Head of caudate nucleus (tissue), 42 donors: ENCODE results near the gene PTP4A1.
"Not testable (repeated sequence)": the region's sequence is repeated elsewhere in the genome, so short reads cannot be mapped to it uniquely, and the experiment has no call there.

ENCODE experiments used
- DNase-seq, 42 donors: peaks; one replicate each; pipeline versions ENCODE4 v3.0.0 to v3.0.0-alpha.2; 2020 to 2021; ENCODE audit warnings: mixed read lengths in 7 of 42
- intact Hi-C: fragments of 100-400 bp; cut with DNase I; formaldehyde crosslinking; loops from one replicate; pipeline ENCODE4 v1.15.0; 2022

Gene PTP4A1

DNA sequence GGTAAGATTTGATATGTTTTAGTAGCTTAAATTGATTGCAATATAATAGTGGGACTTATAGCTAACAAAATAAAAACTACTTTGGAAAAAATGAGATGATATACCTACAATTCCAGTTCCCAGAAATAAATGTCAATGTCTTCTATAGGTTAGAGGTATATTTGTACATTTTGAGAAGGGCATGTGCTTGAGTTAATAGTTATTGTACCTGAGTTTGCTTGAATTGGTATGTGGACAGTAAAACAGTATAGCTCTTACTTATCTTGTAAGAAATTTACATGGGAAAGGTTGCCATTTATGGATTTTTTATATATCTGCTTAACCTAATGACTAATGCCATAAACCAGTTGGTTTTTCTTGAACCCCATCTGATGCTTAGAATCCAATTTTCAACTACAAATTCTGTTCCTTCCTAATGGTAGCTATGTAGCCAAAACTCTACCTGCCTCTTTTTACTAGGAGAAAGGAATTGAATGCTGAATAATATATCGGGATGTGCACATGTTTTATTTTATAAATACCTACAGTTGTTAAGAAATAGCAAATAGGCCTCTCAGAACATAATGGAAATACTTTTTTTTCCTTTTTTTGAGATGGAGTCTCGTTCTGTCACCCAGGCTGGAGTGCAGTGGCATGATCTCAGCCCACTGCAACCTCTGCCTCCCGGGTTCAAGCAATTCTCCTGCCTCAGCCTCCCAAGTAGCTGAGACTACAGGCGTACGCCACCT lies 4.9 kb downstream of the PTP4A1 start:
- no peak for DNase-seq
- intact Hi-C loops, result no loop called here

DNA sequence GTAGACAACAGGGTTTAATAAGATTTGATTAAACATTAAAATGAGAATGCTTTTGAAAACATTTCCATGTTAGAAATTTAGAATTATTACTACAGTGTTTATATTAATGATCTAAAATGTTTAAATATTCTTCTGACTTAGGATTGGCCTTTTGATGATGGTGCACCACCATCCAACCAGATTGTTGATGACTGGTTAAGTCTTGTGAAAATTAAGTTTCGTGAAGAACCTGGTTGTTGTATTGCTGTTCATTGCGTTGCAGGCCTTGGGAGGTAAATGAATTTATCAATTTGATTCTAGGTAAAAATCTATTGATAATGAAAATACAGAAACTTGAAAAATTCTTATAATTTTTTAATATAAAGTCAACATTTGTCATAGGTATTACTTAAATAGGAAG lies 6.5 kb downstream of the PTP4A1 start:
- intact Hi-C loops, result no loop called here
- DNase-seq, result no peak

DNA sequence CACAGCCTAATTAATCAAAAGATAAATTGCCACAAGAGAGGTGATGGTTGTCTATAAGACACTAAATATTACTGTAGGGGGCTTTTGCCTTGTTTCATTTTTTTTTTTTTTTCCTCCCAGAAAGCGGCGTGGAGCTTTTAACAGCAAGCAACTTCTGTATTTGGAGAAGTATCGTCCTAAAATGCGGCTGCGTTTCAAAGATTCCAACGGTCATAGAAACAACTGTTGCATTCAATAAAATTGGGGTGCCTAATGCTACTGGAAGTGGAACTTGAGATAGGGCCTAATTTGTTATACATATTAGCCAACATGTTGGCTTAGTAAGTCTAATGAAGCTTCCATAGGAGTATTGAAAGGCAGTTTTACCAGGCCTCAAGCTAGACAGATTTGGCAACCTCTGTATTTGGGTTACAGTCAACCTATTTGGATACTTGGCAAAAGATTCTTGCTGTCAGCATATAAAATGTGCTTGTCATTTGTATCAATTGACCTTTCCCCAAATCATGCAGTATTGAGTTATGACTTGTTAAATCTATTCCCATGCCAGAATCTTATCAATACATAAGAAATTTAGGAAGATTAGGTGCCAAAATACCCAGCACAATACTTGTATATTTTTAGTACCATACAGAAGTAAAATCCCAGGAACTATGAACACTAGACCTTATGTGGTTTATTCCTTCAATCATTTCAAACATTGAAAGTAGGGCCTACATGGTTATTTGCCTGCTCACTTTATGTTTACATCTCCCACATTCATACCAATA lies 7.8 kb downstream of the PTP4A1 start:
- intact Hi-C loops, result no loop called here
- no peak for DNase-seq

DNA sequence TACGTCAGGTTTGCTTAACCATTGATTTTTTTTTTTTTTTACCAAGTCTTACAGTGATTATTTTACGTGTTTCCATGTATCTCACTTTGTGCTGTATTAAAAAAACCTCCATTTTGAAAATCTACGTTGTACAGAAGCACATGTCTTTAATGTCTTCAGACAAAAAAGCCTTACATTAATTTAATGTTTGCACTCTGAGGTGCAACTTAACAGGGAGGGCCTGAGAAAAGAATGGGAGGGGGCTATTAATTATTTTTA lies 8.4 kb downstream of the PTP4A1 start:
- no peak for DNase-seq
- intact Hi-C loops, result no loop called here

DNA sequence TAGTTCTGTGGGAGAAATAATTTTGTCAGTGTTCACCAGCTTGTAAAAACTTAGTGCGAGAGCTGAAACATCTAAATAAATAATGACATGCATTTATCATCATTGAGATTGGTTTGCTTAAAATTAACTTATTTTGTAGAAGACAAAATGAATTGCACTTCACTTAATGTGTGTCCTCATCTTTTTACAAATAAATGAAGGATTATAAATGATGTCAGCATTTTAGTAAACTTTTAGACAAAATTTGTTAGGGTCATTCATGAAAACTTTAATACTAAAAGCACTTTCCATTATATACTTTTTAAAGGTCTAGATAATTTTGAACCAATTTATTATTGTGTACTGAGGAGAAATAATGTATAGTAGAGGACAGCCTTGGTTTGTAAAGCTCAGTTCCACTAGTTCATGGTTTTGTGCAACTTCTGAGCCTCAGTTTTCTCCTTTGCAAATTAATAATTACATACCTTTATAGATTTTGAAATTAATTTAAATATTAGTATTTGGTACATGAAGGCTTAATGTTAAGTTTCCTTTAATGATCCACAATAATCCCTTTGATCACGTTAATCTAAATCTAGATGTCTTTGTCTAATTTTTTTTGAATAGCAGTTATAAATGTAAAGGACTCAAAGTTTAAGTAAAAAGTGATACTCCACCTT lies 9.2 kb downstream of the PTP4A1 start:
- intact Hi-C loops, result no loop called here
- DNase-seq, result no peak

DNA sequence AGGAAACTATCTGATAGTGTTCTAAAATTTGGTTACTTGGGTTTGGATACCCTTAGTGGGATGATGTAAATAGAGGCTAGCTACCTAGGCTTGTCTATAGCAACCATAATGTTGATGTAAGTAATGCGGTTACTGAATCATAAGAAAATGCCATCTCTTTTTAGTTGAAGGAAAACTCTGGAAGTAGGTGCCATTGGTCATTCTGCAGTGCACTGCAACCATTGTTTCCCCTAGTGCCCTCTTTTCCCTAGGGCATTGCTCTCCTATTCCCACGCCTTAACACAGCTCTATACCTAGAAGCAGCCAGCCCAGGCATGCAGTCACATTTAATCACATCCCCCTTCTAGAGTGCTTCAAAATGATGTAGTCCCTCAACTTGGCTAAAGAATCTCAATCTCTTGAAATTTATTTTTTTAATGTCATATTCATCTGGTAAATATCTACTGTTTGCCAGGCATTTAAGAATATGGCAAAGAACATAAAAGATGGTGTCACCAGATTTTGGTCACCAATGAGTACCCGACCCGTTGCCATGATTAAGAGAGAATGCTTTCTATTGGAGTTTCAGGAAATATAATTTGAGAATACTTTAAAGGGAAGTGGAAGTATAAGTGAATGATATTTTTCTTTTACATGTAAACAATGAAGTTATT lies 10.4 kb downstream of the PTP4A1 start:
- intact Hi-C loops, result no loop called here
- DNase-seq, result no peak

DNA sequence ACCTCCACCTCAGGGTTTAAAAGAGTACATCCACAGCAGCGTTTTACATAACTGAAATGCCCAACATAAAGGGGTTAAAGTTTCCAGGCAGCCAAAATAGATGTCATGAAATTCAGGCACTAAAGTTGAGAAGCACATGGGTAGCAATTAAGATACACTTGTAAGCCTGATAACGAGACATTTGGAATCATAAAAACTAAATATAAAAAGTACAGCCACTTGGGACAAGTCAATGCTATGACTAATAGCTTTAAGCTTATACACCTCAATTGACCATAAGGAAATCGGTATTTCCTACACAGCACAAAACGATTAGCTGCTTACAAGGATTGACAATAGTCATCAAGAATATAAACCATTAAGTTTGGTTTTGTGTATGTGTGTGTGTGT lies 11.8 kb downstream of the PTP4A1 start:
- intact Hi-C loops, result no loop called here

DNA sequence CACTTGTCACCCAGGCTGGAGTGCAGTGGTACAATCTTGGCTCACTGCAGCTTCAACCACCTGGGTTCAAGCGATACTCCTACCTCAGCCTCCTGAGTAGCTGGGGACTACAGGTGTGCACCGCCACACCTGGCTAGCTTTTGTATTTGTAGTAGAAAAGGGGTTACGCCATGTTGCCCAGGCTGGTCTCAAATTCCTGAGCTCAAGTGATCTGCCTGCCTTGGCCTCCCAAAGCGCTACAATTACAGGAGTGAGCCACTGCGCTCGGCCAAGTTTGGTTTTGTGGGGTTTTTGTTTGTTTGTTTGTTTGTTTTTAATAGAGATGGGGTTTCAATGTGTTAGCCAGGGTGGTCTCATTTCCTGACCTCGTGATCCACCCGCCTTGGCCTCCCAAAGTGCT lies 12.3 kb downstream of the PTP4A1 start:
- DNase-seq, result no peak
- intact Hi-C loops, result no loop called here

More for the DNA sequence above, 11.8 kb downstream of the PTP4A1 start:
- DNase-seq, result no peak

DNA sequence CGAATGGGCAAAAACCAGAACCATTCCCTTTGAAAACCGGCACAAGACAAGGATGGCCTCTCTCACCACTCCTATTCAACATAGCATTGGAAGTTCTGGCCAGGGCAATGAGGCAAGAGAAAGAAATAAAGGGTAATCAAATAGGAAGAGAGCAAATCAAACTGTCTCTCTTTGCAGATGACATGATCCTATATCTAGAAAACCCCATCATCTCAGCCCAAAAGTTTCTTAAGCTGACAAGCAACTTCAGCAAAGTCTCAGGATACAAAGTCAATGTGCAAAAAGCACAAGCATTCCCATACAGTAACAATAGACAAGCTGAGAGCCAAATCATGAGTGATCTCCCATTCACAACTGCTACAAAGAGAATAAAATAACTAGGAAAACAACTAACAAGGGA lies 13.4 kb downstream of the PTP4A1 start:
- DNase-seq, intact Hi-C loops: not testable (repeated sequence)

DNA sequence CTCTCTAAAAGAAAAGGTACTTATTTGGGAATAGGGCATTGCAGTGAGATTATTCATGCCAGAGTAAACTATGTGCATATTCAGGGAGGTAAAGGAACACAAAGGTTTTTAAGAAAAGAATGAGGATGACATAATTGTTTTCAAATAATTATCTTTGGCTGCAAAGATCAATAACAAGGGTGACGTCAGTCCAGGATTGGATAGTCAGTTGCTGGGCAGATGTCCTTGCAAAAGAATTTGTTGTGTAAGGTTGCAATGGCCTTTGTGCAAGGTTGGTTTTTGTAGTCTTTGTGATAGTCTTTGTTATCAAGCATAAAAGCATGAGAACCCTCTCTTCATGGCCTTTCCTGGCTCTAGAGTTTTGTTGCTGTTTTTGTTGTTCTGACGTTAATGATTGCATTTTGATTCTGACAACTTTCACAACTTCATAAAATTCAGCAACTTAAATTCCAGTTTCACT lies 17.7 kb downstream of the PTP4A1 start:
- intact Hi-C loops, result loop anchor here (5.0 kb wide), 1 partner anchor 172 kb away; no protein-coding TSS in a partner anchor
- DNase-seq, result no peak

DNA sequence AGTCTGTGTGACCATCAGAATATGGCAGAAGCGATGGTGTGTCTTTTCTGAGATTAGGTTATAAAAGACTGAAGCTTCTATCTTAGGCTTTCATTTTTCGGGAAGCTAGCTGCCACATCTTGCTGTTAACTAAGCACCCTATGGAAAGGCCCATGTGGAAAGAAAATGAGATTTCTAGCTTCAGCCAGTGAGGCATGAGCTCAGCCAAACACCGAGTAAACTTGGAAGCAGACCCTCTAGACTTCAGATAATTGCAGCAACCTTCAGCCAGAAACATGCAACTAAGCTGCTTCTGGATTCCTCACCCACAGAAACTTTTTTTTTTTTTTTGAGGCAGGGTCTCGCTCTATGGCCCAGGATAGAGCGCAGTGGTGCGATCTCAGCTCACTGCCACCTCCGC lies 20.6 kb downstream of the PTP4A1 start:
- intact Hi-C loops, result loop anchor here (5.0 kb wide), 1 partner anchor 169 kb away; no protein-coding TSS in a partner anchor
- DNase-seq, result no peak

DNA sequence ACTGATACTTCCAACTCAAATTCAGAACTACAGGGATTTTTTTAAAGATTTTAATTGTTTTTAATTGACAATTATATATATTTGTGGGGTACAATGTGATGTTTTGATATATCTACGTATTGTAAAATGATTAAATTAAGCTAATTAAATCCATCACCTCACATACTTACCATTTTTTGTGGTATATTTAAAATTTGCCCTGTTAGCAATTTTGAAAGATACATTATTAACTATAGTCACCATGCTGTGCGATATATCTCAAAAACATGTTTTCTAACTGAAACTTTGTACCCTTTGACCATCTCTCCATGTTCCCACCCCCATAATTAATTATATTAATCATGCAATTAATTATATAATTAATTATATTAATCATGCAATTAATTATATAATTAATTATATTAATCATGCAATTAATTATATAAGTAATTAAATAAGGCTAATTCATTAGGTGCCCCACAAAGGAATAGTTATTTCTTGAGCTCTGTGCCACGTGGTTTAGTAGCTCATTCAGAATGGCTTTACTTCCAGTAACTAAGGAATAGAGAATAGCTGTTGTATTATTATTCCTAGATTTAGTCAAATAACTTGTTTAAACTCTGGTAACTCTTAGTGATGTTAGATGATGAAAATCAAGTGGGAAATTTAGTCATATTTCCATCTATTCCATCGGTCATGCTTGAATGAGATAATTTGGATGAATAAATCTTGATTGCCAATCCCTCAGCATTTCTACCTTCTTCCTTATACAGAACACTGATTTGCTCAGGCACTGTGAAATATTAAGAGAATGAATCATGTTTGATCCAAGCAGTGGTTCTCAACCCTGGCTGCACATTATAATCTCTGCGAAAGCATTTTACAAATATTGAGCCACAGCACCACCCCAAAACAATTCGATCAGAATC lies 25.1 kb downstream of the PTP4A1 start:
- peak in 1 of 42 donors; percentile 3 for DNase-seq
- intact Hi-C loops, result loop anchor here (2.0 kb wide), 1 partner anchor 37 kb away; the partner anchor contains the start of gene PHF3

DNA sequence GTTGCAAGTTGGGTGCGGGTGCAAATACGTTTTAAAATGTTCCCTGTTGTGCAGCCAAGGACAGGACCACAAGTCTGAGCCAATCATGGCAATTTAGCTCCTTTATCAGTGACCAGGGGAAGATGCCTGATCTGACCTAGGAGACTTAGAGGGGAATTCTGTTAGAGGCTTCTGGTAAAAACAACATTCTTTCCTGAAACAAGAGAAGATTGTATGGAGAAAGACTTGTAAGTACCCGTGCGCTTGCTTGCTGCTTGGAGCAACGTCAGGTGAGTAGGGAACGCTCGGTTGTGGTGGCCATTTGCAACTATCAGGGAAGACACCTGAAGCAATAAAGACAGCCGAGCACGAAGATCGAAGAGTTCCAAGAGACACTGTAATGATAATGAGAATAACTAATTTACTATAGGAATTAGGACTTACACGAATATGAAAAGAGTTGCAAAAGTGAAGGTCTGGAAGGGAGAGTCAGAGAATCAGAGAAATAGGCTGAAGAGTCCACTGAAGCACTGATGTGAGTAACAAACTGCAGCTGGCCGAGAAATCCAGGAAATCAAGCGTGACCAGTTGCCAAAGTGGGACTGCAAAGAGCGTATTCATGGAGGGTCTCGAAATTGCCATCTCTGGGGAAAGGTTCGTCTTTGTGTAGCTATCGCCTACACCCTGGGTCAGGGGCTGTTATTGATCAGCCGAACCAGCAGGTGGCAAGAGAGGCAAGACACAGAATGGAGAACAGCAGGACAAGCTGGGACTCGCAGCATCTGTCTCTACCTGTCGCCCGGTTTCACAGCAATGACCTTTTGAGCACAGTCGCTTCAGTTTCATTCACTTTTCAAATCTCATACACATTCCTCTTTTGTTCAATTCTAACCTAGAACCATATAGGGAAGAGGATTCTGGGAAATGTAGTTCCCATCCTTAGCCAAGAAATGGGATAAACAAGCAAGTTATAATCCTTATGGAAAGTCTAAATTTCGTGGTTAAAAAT lies 26.1 kb downstream of the PTP4A1 start:
- peak; percentile 64 to 93 (median 80) for DNase-seq
- intact Hi-C loops, result loop anchor here (2.0 kb wide), 1 partner anchor 36 kb away; the partner anchor contains the start of gene PHF3

DNA sequence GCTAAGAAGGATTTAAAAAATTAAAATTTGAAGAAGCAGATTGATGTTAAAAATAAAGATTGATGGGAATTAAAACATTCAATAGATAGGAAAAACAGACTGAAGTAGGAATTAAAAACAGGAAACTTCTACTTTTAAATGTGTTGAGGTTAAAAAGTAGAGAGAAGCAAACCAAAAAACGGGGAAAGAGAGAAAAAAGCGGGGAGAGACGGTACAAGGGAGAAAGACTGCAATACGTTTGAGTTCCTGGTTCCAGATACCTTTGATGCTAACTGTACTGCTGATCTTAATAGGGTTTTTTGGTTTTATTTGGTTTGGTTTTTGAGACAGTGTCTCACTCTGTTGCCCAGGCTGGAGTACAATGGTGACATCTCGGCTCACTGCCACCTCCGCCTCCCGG lies 27.0 kb downstream of the PTP4A1 start:
- intact Hi-C loops, result loop anchor here (2.0 kb wide), 1 partner anchor 36 kb away; the partner anchor contains the start of gene PHF3
- no peak for DNase-seq

DNA sequence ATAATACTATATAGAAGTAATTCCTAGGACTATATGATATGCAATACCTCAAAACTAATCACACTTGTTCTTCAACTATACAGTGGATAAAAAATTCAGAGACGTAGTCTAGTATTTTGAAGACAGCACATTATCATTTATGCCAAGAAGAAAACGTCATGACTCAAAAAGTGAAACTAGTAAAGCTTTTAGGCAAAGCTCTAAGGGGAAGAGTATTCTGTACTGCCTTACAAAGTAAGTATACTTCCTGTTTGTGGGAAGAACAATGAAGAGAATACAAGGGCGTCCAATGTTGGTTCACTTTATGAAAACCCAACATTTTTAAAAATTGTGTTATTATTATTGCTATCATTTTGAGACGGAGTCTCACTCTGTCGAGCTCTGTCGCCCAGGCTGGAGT lies 27.9 kb downstream of the PTP4A1 start:
- no peak for DNase-seq
- intact Hi-C loops, result no loop called here

DNA sequence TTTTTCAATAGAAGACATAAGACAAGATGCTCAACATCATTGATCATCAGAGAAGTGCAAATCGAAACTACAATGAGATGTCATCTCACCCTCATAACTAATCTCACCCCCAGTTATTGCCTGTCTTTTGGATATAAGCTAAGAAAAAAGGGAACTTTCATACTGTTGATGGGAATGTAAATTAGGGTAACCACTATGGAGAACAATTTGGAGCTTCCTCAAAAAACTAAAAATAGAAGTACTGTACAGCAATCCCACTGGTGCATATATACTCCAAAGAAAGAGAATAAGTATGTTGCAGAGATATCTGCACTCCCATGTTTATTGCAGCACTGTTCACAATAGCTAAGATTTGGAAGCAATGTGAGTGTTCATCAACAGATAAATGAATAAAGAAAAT lies 37.0 kb downstream of the PTP4A1 start:
- no peak for DNase-seq
- intact Hi-C loops, result no loop called here

DNA sequence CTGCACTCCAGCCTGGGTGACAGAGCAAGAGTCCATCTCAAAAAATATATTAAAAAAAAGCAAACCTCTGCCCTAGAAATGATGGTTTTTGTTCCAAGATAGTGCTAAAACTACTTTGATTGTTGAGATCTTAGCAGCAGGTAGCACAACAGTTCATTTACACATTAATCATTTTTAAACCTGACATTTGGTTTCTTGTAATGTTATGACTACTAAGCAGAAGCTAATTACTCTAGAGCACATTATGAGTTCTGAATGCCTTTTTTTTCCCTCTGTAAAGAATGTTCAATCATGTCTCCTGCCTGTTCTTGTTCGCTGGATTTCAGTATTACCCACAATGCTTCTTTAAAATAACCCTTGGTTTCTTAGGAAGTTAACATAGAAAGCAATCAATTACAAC lies 38.7 kb downstream of the PTP4A1 start:
- DNase-seq, result no peak
- intact Hi-C loops, result no loop called here
